ENCODE measurements around the gene PLCB2. TPM values are rescaled to one million over a fixed set of nuclear protein-coding genes. Genes with fewer than 3 reads are reported as not detected.

PLCB2 gene
- total RNA-seq, 2 donors from 2014 or later: 5.7 to 9.5 TPM

DNA sequence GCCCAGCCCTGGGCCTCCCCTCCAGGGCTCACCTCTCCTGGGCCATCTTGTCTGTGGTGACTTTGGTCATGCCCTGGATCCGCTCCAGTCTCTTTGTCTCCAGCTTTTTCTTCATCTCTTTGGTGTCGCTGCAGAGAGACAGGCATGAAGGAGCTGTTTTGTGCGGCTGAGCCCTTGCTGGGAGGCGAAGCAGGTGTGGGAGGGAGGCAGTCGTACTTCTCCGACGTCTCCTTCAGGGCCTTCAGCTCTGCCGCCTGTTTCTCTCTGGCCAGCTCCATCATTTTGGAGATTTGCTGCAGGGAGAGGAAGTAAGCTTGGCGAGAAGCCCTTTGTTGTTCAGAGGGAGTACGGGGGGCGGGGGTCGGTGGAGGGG is 17.2 kb downstream of the PLCB2 start:
- TF ChIP-seq, protein P1, sequence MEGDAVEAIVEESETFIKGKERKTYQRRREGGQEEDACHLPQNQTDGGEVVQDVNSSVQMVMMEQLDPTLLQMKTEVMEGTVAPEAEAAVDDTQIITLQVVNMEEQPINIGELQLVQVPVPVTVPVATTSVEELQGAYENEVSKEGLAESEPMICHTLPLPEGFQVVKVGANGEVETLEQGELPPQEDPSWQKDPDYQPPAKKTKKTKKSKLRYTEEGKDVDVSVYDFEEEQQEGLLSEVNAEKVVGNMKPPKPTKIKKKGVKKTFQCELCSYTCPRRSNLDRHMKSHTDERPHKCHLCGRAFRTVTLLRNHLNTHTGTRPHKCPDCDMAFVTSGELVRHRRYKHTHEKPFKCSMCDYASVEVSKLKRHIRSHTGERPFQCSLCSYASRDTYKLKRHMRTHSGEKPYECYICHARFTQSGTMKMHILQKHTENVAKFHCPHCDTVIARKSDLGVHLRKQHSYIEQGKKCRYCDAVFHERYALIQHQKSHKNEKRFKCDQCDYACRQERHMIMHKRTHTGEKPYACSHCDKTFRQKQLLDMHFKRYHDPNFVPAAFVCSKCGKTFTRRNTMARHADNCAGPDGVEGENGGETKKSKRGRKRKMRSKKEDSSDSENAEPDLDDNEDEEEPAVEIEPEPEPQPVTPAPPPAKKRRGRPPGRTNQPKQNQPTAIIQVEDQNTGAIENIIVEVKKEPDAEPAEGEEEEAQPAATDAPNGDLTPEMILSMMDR (IDR thresholded peaks at IDR 0.05): no peak
- Histone ChIP-seq H3K4me1 (peaks cover 4% of the 10 kb centered on the region), H3K9ac (ENCODE audit: low read depth in 2 of 2, low read length in 2 of 2) (no peak overlapping the region), H3K9me3 (no peaks in the 10 kb centered on the region), H3K36me3 (no peaks in the 10 kb centered on the region), H3K27me3 (no peaks in the 10 kb centered on the region), H3K4me3 (no peak overlapping the region), H3K27ac (no peak overlapping the region)
- intact Hi-C loops (cut with DNase I): no loop called here
- no peak for DNase-seq

DNA sequence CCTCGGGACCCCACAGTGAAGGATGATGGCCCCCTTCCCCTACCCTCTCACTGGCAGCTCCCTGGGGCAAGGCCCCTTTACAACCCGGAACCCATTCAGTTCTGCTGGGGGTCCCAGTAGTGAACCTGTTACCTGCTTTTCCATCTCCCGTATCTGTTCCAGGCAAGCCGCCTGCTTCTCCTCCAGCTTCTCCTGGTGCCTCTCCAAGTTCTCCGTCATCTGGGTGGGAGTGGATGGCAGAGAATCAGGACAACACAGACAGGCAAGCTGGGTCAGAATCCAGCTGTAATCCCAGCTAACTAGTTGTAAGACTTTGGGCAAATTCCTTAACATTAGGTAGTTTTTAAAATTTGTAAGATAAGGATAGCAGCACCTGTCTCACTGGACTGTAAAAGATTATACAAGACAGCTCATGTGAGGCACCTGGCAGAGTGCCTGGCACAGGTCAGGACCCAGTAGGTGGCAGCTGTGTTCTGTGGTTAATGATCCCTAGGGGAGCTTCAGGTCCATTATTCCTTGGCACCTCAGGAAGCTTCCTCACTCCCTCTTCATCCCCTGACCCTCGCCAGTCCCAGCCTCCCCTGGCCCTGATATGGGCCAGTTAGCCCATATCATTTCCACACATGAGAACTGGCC is 18.5 kb downstream of the PLCB2 start:
- Histone ChIP-seq H3K4me1 (peaks cover 4% of the 10 kb centered on the region), H3K27ac (no peak overlapping the region), H3K9me3 (no peaks in the 10 kb centered on the region), H3K9ac (ENCODE audit: low read depth in 2 of 2, low read length in 2 of 2) (peak overlapping the region in 1 of 2 donors; percentile 19), H3K27me3 (no peaks in the 10 kb centered on the region), H3K36me3 (no peaks in the 10 kb centered on the region), H3K4me3 (no peak overlapping the region)
- DNase-seq: peak; percentile 84
- TF ChIP-seq, protein P1 (IDR thresholded peaks at IDR 0.05): no peak
- intact Hi-C loops (cut with DNase I): no loop called here

DNA sequence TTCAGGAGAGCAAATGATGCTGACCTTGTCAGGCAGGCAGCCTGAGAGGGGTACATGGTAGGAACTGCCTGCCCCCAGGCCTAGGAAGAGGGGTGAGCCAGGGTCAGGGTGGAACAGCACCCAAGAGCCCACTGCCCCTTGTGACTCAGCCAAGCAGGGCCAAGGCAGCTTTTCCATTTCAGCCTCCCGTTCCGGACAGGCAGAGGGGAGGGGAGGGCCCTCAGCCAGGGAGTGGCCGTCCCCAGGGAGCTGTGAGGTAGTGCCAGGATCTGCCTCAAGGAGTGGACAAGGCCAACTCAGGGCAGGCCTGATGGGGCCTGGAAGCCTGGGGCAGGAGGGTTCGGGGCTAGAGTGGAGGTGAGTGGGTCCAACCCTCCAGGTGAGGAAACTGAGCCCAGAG is 19.8 kb downstream of the PLCB2 start:
- TF ChIP-seq, protein P1 (IDR thresholded peaks at IDR 0.05): no peak
- intact Hi-C loops (cut with DNase I): no loop called here
- Histone ChIP-seq H3K27ac (no peak overlapping the region), H3K36me3 (no peaks in the 10 kb centered on the region), H3K4me1 (peaks cover 7% of the 10 kb centered on the region), H3K4me3 (no peak overlapping the region), H3K27me3 (peaks cover 9% of the 10 kb centered on the region), H3K9ac (ENCODE audit: low read depth in 2 of 2, low read length in 2 of 2) (no peak overlapping the region), H3K9me3 (no peaks in the 10 kb centered on the region)
- no peak for DNase-seq

DNA sequence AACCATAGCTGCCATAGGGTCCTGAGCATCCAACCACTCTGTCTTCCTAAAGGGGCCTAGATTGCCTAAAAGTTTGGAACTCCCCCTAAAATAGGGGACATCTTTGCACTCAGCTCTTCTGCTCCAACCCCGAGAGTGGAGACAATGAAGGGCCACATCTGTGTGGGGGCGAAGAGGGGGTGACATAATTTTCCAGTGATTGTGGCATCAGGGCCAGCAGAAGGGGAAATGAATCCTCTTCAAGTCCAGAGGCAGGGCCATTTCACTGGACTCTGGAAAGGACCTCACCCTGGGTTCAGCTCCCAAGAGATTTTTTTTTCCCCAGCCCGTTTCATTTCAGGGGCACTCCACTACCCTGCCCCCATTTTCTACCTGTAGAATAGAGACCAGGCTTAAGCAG is 20.2 kb downstream of the PLCB2 start:
- Histone ChIP-seq H3K36me3 (no peaks in the 10 kb centered on the region), H3K4me3 (no peak overlapping the region), H3K27ac (no peak overlapping the region), H3K9me3 (no peaks in the 10 kb centered on the region), H3K27me3 (peaks cover 14% of the 10 kb centered on the region), H3K4me1 (peaks cover 11% of the 10 kb centered on the region), H3K9ac (ENCODE audit: low read depth in 2 of 2, low read length in 2 of 2) (no peak overlapping the region)
- no peak for DNase-seq
- intact Hi-C loops (cut with DNase I): no loop called here
- TF ChIP-seq, protein P1 (IDR thresholded peaks at IDR 0.05): no peak

DNA sequence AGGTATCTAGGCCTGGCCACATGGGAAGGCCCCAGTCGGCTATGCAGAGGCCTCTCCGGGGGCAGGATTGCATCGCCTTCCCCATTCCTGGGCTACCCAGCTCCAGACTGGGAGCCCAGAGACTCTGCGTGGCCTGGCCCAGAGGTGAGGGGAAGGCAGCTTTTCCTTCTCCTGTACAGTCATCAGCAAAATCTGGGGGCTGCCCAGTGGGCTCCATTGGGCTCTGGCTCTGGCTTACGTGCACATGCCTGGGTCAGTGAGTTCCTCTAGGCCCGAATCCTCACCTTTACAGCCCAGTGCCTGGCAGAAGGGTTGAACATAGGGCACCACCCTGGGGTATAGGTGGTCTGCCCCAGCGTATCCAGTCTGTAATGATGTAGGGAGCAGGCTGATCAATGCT is 20.9 kb downstream of the PLCB2 start:
- intact Hi-C loops (cut with DNase I): no loop called here
- Histone ChIP-seq H3K27me3 (peaks cover 21% of the 10 kb centered on the region), H3K4me1 (peaks cover 14% of the 10 kb centered on the region)

More for the DNA sequence above, 20.9 kb downstream of the PLCB2 start:
- Histone ChIP-seq H3K36me3 (no peaks in the 10 kb centered on the region), H3K9me3 (no peaks in the 10 kb centered on the region), H3K4me3 (no peak overlapping the region), H3K9ac (ENCODE audit: low read depth in 2 of 2, low read length in 2 of 2) (no peak overlapping the region), H3K27ac (no peak overlapping the region)
- no peak for DNase-seq
- TF ChIP-seq, protein P1 (IDR thresholded peaks at IDR 0.05): no peak
